HL-60 (cell line): ENCODE data around the gene JUP.

Source experiments
- GABPA ChIP-seq: IDR thresholded peaks from 2 replicates; pipeline ENCODE4 v1.6.1; 2012; ENCODE audit warnings: low read depth
- POLR2AphosphoS5 ChIP-seq: IDR thresholded peaks from 2 replicates; pipeline ENCODE4 v1.6.1; 2012; ENCODE audit warnings: low read depth
- SPI1 ChIP-seq: IDR thresholded peaks from 2 replicates; pipeline ENCODE4 v1.6.1; 2012; ENCODE audit warnings: low read depth, mild to moderate bottlenecking, borderline replicate concordance
- TF ChIP-seq, protein P1 (sequence below): IDR thresholded peaks from one replicate; pipeline ENCODE4 v1.5.1; 2011; ENCODE audit warnings: low read length, control low read depth, inconsistent platforms; ENCODE audit not compliant: insufficient read depth
- TF ChIP-seq, protein P2 (sequence below): IDR thresholded peaks from 2 replicates; pipeline ENCODE4 v1.6.1; 2012; ENCODE audit warnings: low read depth; ENCODE audit not compliant: insufficient replicate concordance

DNA sequence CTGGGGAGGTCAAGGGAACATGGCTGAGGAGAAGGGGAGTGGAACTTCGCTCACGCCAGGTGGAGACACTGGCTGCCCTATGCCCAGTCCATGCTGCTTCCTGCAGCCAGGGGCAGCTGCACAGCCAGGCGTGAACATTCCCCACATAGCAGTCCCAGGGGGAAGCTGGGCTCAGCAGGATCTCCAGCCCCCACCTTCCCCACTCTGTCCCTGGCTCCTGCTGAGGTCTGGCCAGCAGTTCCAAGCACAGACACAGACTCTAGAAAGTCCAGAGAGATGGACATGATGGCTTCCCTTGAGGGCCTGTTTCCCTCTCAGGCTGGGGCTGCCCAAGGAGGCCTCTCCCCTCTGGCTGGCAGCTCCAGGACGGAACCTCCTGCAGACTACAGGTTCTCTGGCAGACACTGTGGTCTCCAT is 9.3 kb downstream of the JUP start:
- TF ChIP-seq, protein P1, sequence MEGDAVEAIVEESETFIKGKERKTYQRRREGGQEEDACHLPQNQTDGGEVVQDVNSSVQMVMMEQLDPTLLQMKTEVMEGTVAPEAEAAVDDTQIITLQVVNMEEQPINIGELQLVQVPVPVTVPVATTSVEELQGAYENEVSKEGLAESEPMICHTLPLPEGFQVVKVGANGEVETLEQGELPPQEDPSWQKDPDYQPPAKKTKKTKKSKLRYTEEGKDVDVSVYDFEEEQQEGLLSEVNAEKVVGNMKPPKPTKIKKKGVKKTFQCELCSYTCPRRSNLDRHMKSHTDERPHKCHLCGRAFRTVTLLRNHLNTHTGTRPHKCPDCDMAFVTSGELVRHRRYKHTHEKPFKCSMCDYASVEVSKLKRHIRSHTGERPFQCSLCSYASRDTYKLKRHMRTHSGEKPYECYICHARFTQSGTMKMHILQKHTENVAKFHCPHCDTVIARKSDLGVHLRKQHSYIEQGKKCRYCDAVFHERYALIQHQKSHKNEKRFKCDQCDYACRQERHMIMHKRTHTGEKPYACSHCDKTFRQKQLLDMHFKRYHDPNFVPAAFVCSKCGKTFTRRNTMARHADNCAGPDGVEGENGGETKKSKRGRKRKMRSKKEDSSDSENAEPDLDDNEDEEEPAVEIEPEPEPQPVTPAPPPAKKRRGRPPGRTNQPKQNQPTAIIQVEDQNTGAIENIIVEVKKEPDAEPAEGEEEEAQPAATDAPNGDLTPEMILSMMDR, result no peak
- TF ChIP-seq SPI1 (no peak), POLR2AphosphoS5 (no peak), GABPA (no peak)
- TF ChIP-seq, protein P2, sequence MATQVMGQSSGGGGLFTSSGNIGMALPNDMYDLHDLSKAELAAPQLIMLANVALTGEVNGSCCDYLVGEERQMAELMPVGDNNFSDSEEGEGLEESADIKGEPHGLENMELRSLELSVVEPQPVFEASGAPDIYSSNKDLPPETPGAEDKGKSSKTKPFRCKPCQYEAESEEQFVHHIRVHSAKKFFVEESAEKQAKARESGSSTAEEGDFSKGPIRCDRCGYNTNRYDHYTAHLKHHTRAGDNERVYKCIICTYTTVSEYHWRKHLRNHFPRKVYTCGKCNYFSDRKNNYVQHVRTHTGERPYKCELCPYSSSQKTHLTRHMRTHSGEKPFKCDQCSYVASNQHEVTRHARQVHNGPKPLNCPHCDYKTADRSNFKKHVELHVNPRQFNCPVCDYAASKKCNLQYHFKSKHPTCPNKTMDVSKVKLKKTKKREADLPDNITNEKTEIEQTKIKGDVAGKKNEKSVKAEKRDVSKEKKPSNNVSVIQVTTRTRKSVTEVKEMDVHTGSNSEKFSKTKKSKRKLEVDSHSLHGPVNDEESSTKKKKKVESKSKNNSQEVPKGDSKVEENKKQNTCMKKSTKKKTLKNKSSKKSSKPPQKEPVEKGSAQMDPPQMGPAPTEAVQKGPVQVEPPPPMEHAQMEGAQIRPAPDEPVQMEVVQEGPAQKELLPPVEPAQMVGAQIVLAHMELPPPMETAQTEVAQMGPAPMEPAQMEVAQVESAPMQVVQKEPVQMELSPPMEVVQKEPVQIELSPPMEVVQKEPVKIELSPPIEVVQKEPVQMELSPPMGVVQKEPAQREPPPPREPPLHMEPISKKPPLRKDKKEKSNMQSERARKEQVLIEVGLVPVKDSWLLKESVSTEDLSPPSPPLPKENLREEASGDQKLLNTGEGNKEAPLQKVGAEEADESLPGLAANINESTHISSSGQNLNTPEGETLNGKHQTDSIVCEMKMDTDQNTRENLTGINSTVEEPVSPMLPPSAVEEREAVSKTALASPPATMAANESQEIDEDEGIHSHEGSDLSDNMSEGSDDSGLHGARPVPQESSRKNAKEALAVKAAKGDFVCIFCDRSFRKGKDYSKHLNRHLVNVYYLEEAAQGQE, result no peak
